BLaER1 treated with 17β-estradiol and CSF1 and Interleukin-3, amounts not matched to agents 10 nM and 100 nM (cell line): ENCODE measurements around the gene ATP2C2.
A peak's percentile ranks its signal among the peaks of the same experiment; 100 is the strongest.

Experiments used
- H3K27ac ChIP-seq, 11 experiments: shearing (Covaris generic); formaldehyde crosslinking; 2 replicates each; pipeline ENCODE4 v1.8.1; 2022
- H3K27me3 ChIP-seq, 11 experiments: shearing (Covaris generic); formaldehyde crosslinking; 2 replicates each; pipeline ENCODE4 v1.8.1; 2022
- H3K36me3 ChIP-seq, 11 experiments: shearing (Covaris generic); formaldehyde crosslinking; 2 replicates each; pipeline ENCODE4 v1.8.1; 2022
- H3K4me1 ChIP-seq, 10 experiments: shearing (Covaris generic); formaldehyde crosslinking; 2 replicates each; pipeline ENCODE4 v1.8.1; 2022
- H3K4me2 ChIP-seq, 11 experiments: shearing (Covaris generic); formaldehyde crosslinking; 2 replicates each; pipeline ENCODE4 v1.8.1; 2022
- H3K4me3 ChIP-seq, 10 experiments: shearing (Covaris generic); formaldehyde crosslinking; 2 replicates each; pipeline ENCODE4 v1.8.1; 2022
- H3K9ac ChIP-seq, 11 experiments: shearing (Covaris generic); formaldehyde crosslinking; 2 replicates each; pipeline ENCODE4 v1.8.1; 2022
- H3K9me3 ChIP-seq, 11 experiments: shearing (Covaris generic); formaldehyde crosslinking; replicated peaks in 1 of 11; 2 replicates each; pipeline ENCODE4 v1.8.1; 2022
- H4K20me1 ChIP-seq, 11 experiments: shearing (Covaris generic); formaldehyde crosslinking; 2 replicates each; pipeline ENCODE4 v1.8.1; 2022
- Cebpa-rat ChIP-seq, 11 experiments: shearing (Covaris generic); IDR thresholded peaks; 2 replicates each; pipeline ENCODE4 v1.8.1; 2022

The ATP2C2 gene

DNA sequence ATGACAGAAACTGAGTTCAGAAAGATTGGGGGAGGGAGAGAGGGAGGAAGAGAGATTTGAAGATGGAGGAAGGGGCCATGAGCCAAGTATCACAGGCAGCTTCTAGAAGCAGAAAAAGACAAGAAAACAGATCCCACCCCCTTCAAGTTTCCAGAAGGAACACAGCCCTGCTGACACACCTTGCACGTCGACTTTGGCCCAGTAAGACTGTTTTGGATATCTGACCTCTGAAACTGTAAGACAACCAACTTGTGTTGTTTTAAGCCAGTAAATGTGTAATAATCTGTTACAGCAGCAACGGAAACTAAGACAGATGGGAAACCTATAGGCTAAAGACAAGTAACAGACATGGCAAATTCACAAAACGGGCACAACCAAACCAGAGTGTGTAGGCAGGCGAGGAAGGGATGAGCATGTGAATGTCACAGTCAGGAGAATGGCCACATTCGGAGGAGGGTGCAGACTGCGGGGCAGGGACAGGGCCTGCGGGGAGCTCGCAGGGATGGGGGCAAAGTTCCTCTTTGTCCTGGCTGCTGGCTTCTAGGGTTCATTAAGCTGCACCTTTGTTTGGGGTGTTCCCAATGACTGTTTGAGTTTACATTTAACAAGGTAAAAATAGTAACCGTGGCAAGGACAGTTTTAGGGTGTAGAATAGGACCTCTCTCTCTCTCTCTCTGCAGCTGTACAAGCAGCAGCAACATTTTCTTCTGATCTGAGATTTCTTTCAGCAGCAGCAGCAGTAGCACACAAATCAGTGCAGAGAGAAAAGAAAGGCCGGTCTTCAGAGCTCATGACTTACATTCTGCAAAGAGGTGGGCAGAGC is 18.3 kb upstream of the ATP2C2 start:
- H3K27ac ChIP-seq = no peak overlapping the region
- peak overlapping the region in 6 of 11 experiments; percentile 1 to 35 (median 22); a peak in 6 of 22 replicates for H3K4me2 ChIP-seq
- H3K36me3 ChIP-seq = no peaks in the 10 kb centered on the region
- H3K9me3 ChIP-seq = no peaks in the 10 kb centered on the region
- H3K4me1 ChIP-seq = peaks cover 0 to 14% (median 7%) of the 10 kb centered on the region in 10 experiments; a peak in 9 of 20 replicates
- TF ChIP-seq Cebpa-rat (IDR thresholded peaks at IDR 0.05) = no peak
- H3K27me3 ChIP-seq = no peaks in the 10 kb centered on the region
- no peak overlapping the region for H3K9ac ChIP-seq
- no peak overlapping the region for H3K4me3 ChIP-seq
- H4K20me1 ChIP-seq = no peaks in the 10 kb centered on the region

DNA sequence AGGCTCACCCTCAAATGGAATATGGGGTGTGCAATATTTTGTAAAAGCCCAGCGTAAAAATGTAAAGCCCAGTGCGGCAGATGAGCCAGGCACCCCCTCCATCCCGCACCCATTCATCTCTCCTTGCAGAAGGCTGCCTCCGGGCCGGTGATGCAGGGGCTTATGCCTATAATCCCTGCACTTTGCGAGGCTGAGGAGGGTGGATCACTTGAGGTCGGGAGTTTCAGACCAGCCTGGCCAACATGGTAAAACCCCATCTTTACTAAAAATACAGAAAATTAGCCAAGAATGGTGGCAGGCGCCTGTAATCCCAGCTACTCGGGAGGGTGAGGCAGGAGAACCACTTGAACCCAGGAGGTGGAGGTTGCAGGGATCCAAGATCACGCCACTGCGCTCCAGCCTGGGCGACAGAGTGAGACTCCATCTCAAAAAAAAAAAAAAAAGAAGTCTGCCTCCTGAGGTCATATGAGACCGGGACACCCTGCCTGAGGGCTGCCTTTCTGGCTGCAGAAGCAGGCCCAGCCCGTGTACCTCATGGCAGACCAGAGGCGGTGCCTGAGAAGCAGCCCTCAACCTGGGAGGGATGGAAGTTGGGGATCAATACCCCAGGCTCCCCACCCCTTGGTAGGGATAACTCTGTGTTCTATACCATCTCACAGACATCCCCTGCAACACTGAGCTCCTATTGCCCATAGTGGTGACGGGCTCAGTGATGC is 17.5 kb upstream of the ATP2C2 start:
- Histone ChIP-seq H3K36me3 (no peaks in the 10 kb centered on the region), H3K4me3 (no peak overlapping the region), H4K20me1 (no peaks in the 10 kb centered on the region), H3K27me3 (no peaks in the 10 kb centered on the region), H3K9me3 (no peaks in the 10 kb centered on the region), H3K27ac (no peak overlapping the region), H3K9ac (no peak overlapping the region), H3K4me2 (no peak overlapping the region), H3K4me1 (peaks cover 0 to 14% (median 7%) of the 10 kb centered on the region in 10 experiments; a peak in 10 of 20 replicates)
- no peak for TF ChIP-seq Cebpa-rat (IDR thresholded peaks at IDR 0.05)

DNA sequence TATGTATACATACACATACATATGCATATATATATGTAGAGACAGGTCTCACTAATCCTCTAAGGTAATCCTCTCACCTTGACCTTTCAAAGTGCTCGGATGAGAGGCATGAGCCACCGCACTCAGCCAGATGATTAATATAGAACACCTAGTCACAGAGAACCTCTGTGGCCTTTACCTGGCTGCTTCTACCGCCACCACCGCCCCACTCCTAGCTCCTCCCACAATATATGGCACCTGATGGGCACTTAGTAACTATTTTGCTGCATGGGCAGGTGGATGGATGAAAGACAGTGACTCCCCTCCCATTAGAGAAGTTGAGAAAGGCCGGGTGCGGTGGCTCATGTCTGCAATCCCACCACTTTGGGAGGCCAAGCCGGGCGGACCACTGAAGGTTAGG is 16.7 kb upstream of the ATP2C2 start:
- Histone ChIP-seq H4K20me1 (no peaks in the 10 kb centered on the region), H3K4me1 (peaks cover under 1 to 22% (median 8%) of the 10 kb centered on the region in 10 experiments; a peak in 19 of 20 replicates), H3K4me2 (no peak overlapping the region), H3K27ac (no peak overlapping the region), H3K9ac (no peak overlapping the region), H3K27me3 (no peaks in the 10 kb centered on the region), H3K4me3 (no peak overlapping the region), H3K36me3 (no peaks in the 10 kb centered on the region), H3K9me3 (no peaks in the 10 kb centered on the region)
- TF ChIP-seq Cebpa-rat (IDR thresholded peaks at IDR 0.05) = no peak

DNA sequence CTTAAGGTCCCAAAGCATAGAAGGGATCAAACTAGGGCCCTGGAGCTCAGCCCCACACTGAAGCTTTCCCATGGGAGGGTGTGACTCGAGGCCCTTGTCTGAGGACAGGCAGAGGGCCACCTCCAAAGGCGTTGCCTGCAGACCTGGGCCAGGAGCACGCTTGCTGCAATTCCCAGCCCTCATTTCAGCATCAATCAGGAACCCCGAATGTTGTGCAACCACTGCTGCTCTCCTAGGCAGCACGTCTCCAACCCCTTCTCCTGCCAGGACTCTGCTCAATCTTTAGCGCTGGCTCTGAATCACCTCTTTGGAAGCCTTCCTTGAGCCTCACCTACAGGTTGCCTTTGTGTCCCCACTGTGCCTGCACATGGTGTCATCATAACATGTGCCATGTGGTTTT is 14.0 kb upstream of the ATP2C2 start:
- no peak overlapping the region for H3K4me3 ChIP-seq
- peak overlapping the region in 2 of 11 experiments; percentile 6 to 29; a peak in 2 of 22 replicates for H3K4me2 ChIP-seq
- no peaks in the 10 kb centered on the region for H4K20me1 ChIP-seq
- H3K36me3 ChIP-seq = no peaks in the 10 kb centered on the region
- H3K9me3 ChIP-seq = no peaks in the 10 kb centered on the region
- no peak overlapping the region for H3K27ac ChIP-seq
- H3K27me3 ChIP-seq = no peaks in the 10 kb centered on the region
- peaks cover 6 to 43% (median 21%) of the 10 kb centered on the region in 10 experiments for H3K4me1 ChIP-seq
- 0 out of 22 replicates have a peak, but pooled peaks of 1 of the 11 experiments have one; percentile 41 for TF ChIP-seq Cebpa-rat (IDR thresholded peaks at IDR 0.05)
- no peak overlapping the region for H3K9ac ChIP-seq

DNA sequence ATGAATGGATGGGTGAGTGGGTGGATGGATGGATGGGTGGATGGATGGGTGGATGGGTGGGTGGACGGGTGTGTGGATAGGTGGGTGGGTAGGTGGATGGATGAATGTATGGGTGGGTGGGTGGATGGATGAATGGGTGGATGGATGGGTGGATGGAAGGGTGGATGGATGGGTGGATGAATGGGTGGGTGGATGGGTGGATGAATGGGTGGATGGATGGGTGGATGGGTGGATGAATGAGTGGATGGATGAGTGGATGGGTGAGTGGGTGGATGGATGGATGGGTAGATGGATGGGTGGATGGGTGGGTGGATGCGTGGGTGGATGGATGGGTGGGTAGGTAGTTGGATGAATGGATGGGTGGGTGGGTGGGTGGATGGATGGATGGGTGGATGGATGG is 13.2 kb upstream of the ATP2C2 start:
- no peaks in the 10 kb centered on the region for H3K27me3 ChIP-seq
- H4K20me1 ChIP-seq = no peaks in the 10 kb centered on the region
- H3K36me3 ChIP-seq = no peaks in the 10 kb centered on the region
- H3K9ac ChIP-seq = no peak overlapping the region
- H3K4me3 ChIP-seq = no peak overlapping the region
- no peak overlapping the region for H3K27ac ChIP-seq
- no peak for TF ChIP-seq Cebpa-rat (IDR thresholded peaks at IDR 0.05)
- no peaks in the 10 kb centered on the region for H3K9me3 ChIP-seq
- H3K4me2 ChIP-seq = no peak overlapping the region
- H3K4me1 ChIP-seq = peaks cover 11 to 47% (median 28%) of the 10 kb centered on the region in 10 experiments

DNA sequence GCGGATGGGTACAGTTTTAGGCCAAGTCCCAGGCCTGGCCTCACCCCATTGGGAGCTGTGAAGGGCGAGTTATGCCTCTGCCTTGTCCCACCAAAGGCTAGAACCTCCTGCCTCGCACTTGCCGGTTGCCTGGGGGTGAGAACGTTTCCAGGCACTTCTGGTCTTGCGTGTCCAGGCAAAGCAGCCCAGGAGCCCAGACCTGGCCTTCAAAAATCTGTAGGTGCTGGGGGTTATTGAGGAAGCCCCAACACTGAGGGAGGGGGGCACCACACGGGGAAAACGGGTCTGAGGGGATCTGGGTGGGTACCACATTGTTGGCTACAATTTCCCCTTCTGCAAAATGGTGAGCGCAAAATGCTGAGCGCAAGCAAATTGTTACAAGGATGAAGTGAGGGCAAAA is 12.2 kb upstream of the ATP2C2 start:
- Histone ChIP-seq H3K27ac (peak overlapping the region in 5 of 11 experiments; percentile 29 to 70 (median 48); a peak in 6 of 22 replicates), H4K20me1 (no peaks in the 10 kb centered on the region), H3K36me3 (no peaks in the 10 kb centered on the region), H3K4me2 (peak overlapping the region in 5 of 11 experiments; percentile 41 to 78 (median 57); a peak in 10 of 22 replicates), H3K4me3 (no peak overlapping the region), H3K9ac (no peak overlapping the region), H3K9me3 (no peaks in the 10 kb centered on the region), H3K27me3 (no peaks in the 10 kb centered on the region), H3K4me1 (peaks cover 15 to 56% (median 35%) of the 10 kb centered on the region in 10 experiments)
- no peak for TF ChIP-seq Cebpa-rat (IDR thresholded peaks at IDR 0.05)

DNA sequence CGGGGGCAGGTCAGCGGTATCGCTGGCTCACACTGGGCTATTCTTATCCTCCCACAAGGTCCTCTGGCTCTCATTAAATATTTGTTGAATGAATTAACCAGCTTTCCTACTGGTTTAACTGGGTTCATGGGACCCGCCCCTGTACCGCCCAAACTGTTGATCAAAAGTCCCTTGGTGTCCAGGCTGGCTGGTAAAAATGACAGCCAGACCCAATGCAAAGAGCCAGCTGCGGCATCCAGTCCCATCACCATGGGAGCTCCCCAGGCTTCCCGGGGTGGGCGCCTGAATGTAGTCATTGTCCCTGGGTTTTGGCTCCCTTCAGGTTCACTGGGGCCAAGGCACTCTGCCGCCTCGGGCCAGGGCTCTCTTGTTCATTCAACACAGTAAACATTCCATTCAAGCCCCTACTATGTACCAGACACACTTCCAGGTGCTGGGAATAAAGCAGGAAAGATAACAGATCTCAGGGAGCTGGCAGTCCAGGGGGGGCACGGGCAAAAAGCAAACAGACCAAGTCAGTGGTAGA is 11.7 kb upstream of the ATP2C2 start:
- Histone ChIP-seq H3K27me3 (no peaks in the 10 kb centered on the region), H3K4me1 (peaks cover 18 to 60% (median 38%) of the 10 kb centered on the region in 10 experiments), H3K36me3 (no peaks in the 10 kb centered on the region), H3K9ac (peak overlapping the region in 2 of 11 experiments; percentile 12 to 25; a peak in 2 of 22 replicates), H3K9me3 (no peaks in the 10 kb centered on the region), H3K27ac (peak overlapping the region in 5 of 11 experiments; percentile 29 to 70 (median 48); a peak in 10 of 22 replicates), H3K4me2 (peak overlapping the region in 8 of 11 experiments; percentile 5 to 78 (median 56); a peak in 13 of 22 replicates), H3K4me3 (no peak overlapping the region), H4K20me1 (no peaks in the 10 kb centered on the region)
- TF ChIP-seq Cebpa-rat (IDR thresholded peaks at IDR 0.05) = no peak

DNA sequence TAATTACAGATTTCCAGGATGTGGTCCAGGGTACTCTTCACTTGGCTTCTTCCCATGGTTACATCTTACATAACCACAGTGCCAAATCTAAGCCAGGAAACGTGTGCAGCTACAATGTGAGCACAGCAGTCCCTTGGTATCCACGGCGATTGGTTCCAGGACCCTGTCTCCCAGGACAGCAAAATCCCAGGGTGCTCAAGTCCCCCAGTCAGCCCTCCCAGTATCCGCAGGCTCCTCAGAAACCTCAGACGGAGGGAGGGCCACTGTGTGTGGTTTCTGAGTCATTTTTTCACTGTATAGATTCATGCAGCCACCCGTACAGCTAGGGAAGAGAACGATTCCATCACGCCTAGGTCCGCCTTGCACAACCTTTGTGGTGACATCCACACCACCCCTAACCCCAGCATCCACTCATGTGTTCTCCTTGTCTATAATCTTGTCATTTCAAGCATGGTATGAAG is 11.1 kb upstream of the ATP2C2 start:
- TF ChIP-seq Cebpa-rat (IDR thresholded peaks at IDR 0.05) = peak in 5 of 11 experiments; percentile 44 to 85 (median 69); a peak in 9 of 22 replicates
- H4K20me1 ChIP-seq = no peaks in the 10 kb centered on the region
- no peaks in the 10 kb centered on the region for H3K36me3 ChIP-seq
- peak overlapping the region in 5 of 11 experiments; percentile 41 to 73 (median 61); a peak in 10 of 22 replicates for H3K27ac ChIP-seq
- peak overlapping the region in 9 of 11 experiments; percentile 5 to 78 (median 54); a peak in 16 of 22 replicates for H3K4me2 ChIP-seq
- no peak overlapping the region for H3K4me3 ChIP-seq
- H3K9me3 ChIP-seq = no peaks in the 10 kb centered on the region
- no peaks in the 10 kb centered on the region for H3K27me3 ChIP-seq
- H3K9ac ChIP-seq = peak overlapping the region in 4 of 11 experiments; percentile 12 to 46 (median 32); a peak in 7 of 22 replicates
- peaks cover 23 to 66% (median 42%) of the 10 kb centered on the region in 10 experiments for H3K4me1 ChIP-seq
